ENCODE data around the gene WASF3.

DNA sequence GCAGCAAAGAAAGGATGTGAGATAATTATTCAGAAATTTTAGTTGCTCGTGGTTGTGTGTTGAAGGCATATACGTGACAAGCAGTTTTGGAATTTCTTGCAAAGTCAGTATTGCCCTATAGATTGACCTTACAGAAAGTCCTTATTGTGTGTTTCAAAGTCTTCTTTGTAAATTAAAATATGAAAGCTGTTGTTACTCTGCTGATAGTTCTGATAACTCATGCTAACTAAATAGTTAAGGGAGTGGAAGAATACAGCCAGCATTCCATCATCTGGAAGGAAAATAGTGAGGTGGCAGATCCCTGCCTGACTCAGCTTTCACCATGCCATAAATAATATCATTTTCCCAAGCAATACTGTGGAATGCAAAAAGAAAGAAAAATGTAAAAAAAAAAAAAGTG is 27.2 kb downstream of the WASF3 start:
- TF ChIP-seq, protein P1, sequence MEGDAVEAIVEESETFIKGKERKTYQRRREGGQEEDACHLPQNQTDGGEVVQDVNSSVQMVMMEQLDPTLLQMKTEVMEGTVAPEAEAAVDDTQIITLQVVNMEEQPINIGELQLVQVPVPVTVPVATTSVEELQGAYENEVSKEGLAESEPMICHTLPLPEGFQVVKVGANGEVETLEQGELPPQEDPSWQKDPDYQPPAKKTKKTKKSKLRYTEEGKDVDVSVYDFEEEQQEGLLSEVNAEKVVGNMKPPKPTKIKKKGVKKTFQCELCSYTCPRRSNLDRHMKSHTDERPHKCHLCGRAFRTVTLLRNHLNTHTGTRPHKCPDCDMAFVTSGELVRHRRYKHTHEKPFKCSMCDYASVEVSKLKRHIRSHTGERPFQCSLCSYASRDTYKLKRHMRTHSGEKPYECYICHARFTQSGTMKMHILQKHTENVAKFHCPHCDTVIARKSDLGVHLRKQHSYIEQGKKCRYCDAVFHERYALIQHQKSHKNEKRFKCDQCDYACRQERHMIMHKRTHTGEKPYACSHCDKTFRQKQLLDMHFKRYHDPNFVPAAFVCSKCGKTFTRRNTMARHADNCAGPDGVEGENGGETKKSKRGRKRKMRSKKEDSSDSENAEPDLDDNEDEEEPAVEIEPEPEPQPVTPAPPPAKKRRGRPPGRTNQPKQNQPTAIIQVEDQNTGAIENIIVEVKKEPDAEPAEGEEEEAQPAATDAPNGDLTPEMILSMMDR (conservative IDR thresholded peaks at IDR 0.05; ENCODE audit: low read depth, low read length), result no peak
- no peak for TF ChIP-seq EZH2 (IDR thresholded peaks at IDR 0.05; ENCODE audit: borderline replicate concordance, low read depth, low read length, poor library complexity, severe bottlenecking)

All from A673 (cell line).